BE2C (cell line): ENCODE data around the gene ACOT7.

ENCODE experiments used
- DNase-seq: peaks from one replicate; pipeline ENCODE4 v3.0.0-alpha.2; 2020
- H3K27me3 ChIP-seq: fragments of 250-450 bp; sonication (Bioruptor Pico); 2 replicates; pipeline ENCODE4 v1.5.1; 2020; ENCODE audit warnings: mild to moderate bottlenecking
- H3K36me3 ChIP-seq: fragments of 250-450 bp; sonication (Bioruptor Pico); 2 replicates; pipeline ENCODE4 v1.5.1; 2020; ENCODE audit warnings: mild to moderate bottlenecking
- H3K4me1 ChIP-seq: fragments of 250-450 bp; sonication (Bioruptor Pico); 2 replicates; pipeline ENCODE4 v1.5.1; 2020
- H3K4me3 ChIP-seq: 2 replicates; pipeline ENCODE4 v1.5.1; 2011; ENCODE audit warnings: low read depth, low read length
- H3K9me3 ChIP-seq: fragments of 250-450 bp; sonication (Bioruptor Pico); 2 replicates; pipeline ENCODE4 v1.5.1; 2020
- CTCF ChIP-seq: IDR thresholded peaks from 2 replicates; pipeline ENCODE4 v1.5.1; 2012; ENCODE audit warnings: mild to moderate bottlenecking, low read depth, low read length

ACOT7 gene

GRCh38 chr1:6360117-6360496 lies 33.5 kb downstream of the ACOT7 start:
- no peaks in the 10 kb centered on the region for H3K9me3 ChIP-seq
- DNase-seq, result no peak
- no peaks in the 10 kb centered on the region for H3K27me3 ChIP-seq
- no peak overlapping the region for H3K4me3 ChIP-seq
- H3K4me1 ChIP-seq, result peaks cover 26% of the 10 kb centered on the region
- no peak for TF ChIP-seq CTCF
- no peaks in the 10 kb centered on the region for H3K36me3 ChIP-seq

GRCh38 chr1:6359216-6360116 lies 34.1 kb downstream of the ACOT7 start:
- Histone ChIP-seq H3K4me1 (peaks cover 26% of the 10 kb centered on the region), H3K27me3 (no peaks in the 10 kb centered on the region), H3K9me3 (no peaks in the 10 kb centered on the region), H3K4me3 (no peak overlapping the region; the same call in 1 of the 2 replicates), H3K36me3 (no peaks in the 10 kb centered on the region)
- TF ChIP-seq CTCF, result no peak
- DNase-seq, result peak; percentile 77

GRCh38 chr1:6358757-6359201 lies 34.8 kb downstream of the ACOT7 start:
- H3K4me3 ChIP-seq, result no peak overlapping the region; the same call in 1 of the 2 replicates
- H3K9me3 ChIP-seq, result no peaks in the 10 kb centered on the region
- TF ChIP-seq CTCF, result no peak
- peaks cover 30% of the 10 kb centered on the region for H3K4me1 ChIP-seq
- no peaks in the 10 kb centered on the region for H3K36me3 ChIP-seq
- peak; percentile 38 for DNase-seq
- H3K27me3 ChIP-seq, result no peaks in the 10 kb centered on the region

GRCh38 chr1:6358144-6358624 lies 35.4 kb downstream of the ACOT7 start:
- H3K9me3 ChIP-seq, result no peaks in the 10 kb centered on the region
- H3K36me3 ChIP-seq, result no peaks in the 10 kb centered on the region
- DNase-seq, result no peak
- TF ChIP-seq CTCF, result no peak
- no peaks in the 10 kb centered on the region for H3K27me3 ChIP-seq
- H3K4me3 ChIP-seq, result no peak overlapping the region
- H3K4me1 ChIP-seq, result peaks cover 30% of the 10 kb centered on the region

- H3K9me3 ChIP-seq, result no peaks in the 10 kb centered on the region
- TF ChIP-seq CTCF, result 0 out of 2 replicates have a peak, but pooled peaks have one; percentile 16
- no peaks in the 10 kb centered on the region for H3K36me3 ChIP-seq
- H3K4me3 ChIP-seq, result no peak overlapping the region
- H3K4me1 ChIP-seq, result peaks cover 30% of the 10 kb centered on the region
- DNase-seq, result no peak
- no peaks in the 10 kb centered on the region for H3K27me3 ChIP-seq
Measured at GRCh38 chr1:6357243-6357936, 36.2 kb downstream of the ACOT7 start.
